Endodermal cell (in vitro differentiated cells): ENCODE measurements around the gene FAF2. TPM values are rescaled to one million over a fixed set of nuclear protein-coding genes. Genes with fewer than 3 reads are reported as not detected.
A peak's percentile ranks its signal among the peaks of the same experiment; 100 is the strongest.

Experiments used
- DNase-seq: peaks from one replicate; pipeline ENCODE4 v3.0.0-alpha.2; 2017
- H3K27ac ChIP-seq: 2 replicates; pipeline ENCODE4 v1.5.1; 2013; ENCODE audit warnings: mild to moderate bottlenecking, low read depth, low read length, moderate library complexity
- H3K27me3 ChIP-seq: 2 replicates; pipeline ENCODE4 v1.6.1; 2013; ENCODE audit warnings: mild to moderate bottlenecking, low read length, moderate library complexity; ENCODE audit not compliant: insufficient read depth, control insufficient read depth, poor library complexity, severe bottlenecking
- H3K36me3 ChIP-seq: 2 replicates; pipeline ENCODE4 v1.7.0; 2013; ENCODE audit warnings: mild to moderate bottlenecking, low read length, moderate library complexity; ENCODE audit not compliant: control insufficient read depth, insufficient read depth
- H3K4me1 ChIP-seq: one replicate; pipeline ENCODE4 v1.7.0; 2013; ENCODE audit warnings: low read length; ENCODE audit not compliant: control insufficient read depth, insufficient read depth
- H3K4me3 ChIP-seq: 2 replicates; pipeline ENCODE4 v1.5.1; 2013; ENCODE audit warnings: mild to moderate bottlenecking, low read length, moderate library complexity
- H3K9ac ChIP-seq: 2 replicates; pipeline ENCODE4 v1.6.1; 2013; ENCODE audit warnings: mild to moderate bottlenecking, low read length, moderate library complexity; ENCODE audit not compliant: poor library complexity, severe bottlenecking; ENCODE audit errors: extremely low read depth
- H3K9me3 ChIP-seq: 2 replicates; pipeline ENCODE4 v1.6.1; 2013; ENCODE audit warnings: mild to moderate bottlenecking, low read length, moderate library complexity; ENCODE audit not compliant: control insufficient read depth
- H3K27ac Mint-ChIP-seq: 2 replicates; pipeline ENCODE4 v1.8.0; 2020; ENCODE audit warnings: mixed read lengths
- H3K27me3 Mint-ChIP-seq: 2 replicates; pipeline ENCODE4 v1.8.0; 2021; ENCODE audit warnings: mild to moderate bottlenecking, mixed read lengths; ENCODE audit not compliant: insufficient read depth
- H3K36me3 Mint-ChIP-seq: 2 replicates; pipeline ENCODE4 v1.8.0; 2020; ENCODE audit warnings: low read depth, mixed read lengths
- H3K4me1 Mint-ChIP-seq: 2 replicates; pipeline ENCODE4 v1.8.0; 2020; ENCODE audit warnings: mixed read lengths
- H3K4me3 Mint-ChIP-seq: 2 replicates; pipeline ENCODE4 v1.8.0; 2020; ENCODE audit warnings: mild to moderate bottlenecking, moderate library complexity, mixed read lengths
- H3K9me3 Mint-ChIP-seq: 2 replicates; pipeline ENCODE4 v1.8.0; 2020; ENCODE audit warnings: mild to moderate bottlenecking, mixed read lengths
- WGBS, 2 experiments: methylation state at CpG; one replicate each; pipeline versions ENCODE4 v1.1.5 to v1.1.7; 2013; ENCODE audit warnings: missing lambda C conversion rate in 2 of 2, mixed read lengths in 1 of 2; ENCODE audit not compliant: insufficient coverage in 1 of 2, insufficient read length in 1 of 2; 5-methylcytosine and 5-hydroxymethylcytosine counted together
- total RNA-seq, 2 donors: library from RNA; stranded (reverse); fragmentation: NEBNext Ultra II Directional in 1 of 2; extraction: Animal tissue kit (Norgen Biotek cat#: 25700) in 1 of 2; gene quantifications; 2 replicates in 1 of 2; 3 replicates in 1 of 2; pipeline ENCODE4 v1.2.1, GENCODE V29; 2021
- TF ChIP-seq, protein P1 (sequence below): fragments of 200-600 bp; sonication (generic); conservative IDR thresholded peaks from 2 replicates; pipeline ENCODE4 v1.5.0; 2021; ENCODE audit warnings: antibody characterized with exemption, mild to moderate bottlenecking

Gene FAF2
- total RNA-seq, 2 donors from 2014 or later, result 42.9 to 53.0 TPM

DNA sequence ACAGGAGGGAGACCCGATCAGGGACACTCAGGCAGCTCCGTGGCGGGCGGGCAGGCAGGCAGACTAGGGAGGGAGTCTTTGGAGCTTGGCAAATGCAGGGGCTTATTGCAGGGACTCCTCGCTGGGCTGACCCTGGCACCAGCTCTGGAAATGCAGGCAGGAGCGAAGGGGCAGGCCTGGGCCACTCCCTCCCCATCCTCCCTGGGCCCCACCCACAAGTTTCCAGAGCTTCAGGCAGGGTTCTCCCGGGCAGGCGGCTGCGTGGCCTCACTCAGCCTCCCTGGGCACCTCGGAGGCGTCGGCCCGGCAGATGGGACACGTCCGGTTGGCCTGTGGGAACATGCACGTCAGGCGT is 80.6 kb downstream of the FAF2 start:
- Mint-ChIP-seq H3K27ac (no peak overlapping the region), H3K36me3 (peaks cover 48% of the 10 kb centered on the region), H3K4me3 (no peak overlapping the region), H3K9me3 (no peaks in the 10 kb centered on the region), H3K4me1 (no peaks in the 10 kb centered on the region), H3K27me3 (no peaks in the 10 kb centered on the region)
- peak; percentile 48 for DNase-seq
- no peak overlapping the region for H3K9ac ChIP-seq
- H3K4me1 ChIP-seq, result peaks cover 5% of the 10 kb centered on the region
- H3K4me3 ChIP-seq, result no peak overlapping the region
- H3K27me3 ChIP-seq, result no peaks in the 10 kb centered on the region
- TF ChIP-seq, protein P1, sequence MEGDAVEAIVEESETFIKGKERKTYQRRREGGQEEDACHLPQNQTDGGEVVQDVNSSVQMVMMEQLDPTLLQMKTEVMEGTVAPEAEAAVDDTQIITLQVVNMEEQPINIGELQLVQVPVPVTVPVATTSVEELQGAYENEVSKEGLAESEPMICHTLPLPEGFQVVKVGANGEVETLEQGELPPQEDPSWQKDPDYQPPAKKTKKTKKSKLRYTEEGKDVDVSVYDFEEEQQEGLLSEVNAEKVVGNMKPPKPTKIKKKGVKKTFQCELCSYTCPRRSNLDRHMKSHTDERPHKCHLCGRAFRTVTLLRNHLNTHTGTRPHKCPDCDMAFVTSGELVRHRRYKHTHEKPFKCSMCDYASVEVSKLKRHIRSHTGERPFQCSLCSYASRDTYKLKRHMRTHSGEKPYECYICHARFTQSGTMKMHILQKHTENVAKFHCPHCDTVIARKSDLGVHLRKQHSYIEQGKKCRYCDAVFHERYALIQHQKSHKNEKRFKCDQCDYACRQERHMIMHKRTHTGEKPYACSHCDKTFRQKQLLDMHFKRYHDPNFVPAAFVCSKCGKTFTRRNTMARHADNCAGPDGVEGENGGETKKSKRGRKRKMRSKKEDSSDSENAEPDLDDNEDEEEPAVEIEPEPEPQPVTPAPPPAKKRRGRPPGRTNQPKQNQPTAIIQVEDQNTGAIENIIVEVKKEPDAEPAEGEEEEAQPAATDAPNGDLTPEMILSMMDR, result no peak
- peaks cover 56% of the 10 kb centered on the region for H3K36me3 ChIP-seq
- no peaks in the 10 kb centered on the region for H3K9me3 ChIP-seq
- no peak overlapping the region for H3K27ac ChIP-seq
- WGBS, 2 experiments, result 92 to 100% methylated on average over 8 to 17 of the region's 17 CpGs

DNA sequence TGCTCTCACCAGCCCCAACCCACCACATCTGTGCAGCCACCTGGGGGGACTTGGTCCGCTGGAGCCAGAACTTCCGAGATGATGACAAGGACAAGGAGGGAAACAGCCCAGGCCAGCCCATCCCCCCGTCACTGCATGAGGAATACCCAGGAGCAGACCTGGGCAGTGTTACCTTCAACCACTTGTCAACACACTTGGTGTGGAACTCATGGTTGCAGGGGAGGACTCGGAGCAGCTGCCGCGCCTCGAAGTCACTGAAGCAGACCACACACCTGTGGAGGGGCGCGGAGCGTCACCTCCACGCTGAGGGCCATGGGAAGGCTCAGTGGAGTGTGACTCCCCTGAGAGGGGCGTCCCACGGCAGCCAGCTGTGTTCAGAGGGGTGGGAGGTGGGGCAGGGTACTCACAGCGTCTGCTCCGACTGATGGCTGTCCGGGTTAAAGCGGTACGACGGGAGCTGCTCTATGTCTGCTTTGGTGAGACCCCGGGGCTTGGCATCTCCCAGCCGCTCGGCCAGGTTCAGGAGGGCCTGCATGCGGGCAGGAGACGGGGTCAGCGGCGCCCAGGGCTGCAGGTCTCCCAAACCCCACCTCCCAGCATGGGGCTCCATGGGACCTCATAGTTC is 81.0 kb downstream of the FAF2 start:
- TF ChIP-seq, protein P1, result no peak
- Mint-ChIP-seq H3K4me3 (no peak overlapping the region), H3K27me3 (no peaks in the 10 kb centered on the region), H3K9me3 (no peaks in the 10 kb centered on the region), H3K36me3 (peaks cover 49% of the 10 kb centered on the region), H3K27ac (no peak overlapping the region), H3K4me1 (peaks cover under 1% of the 10 kb centered on the region)
- DNase-seq, result no peak
- H3K36me3 ChIP-seq, result peaks cover 59% of the 10 kb centered on the region
- H3K4me3 ChIP-seq, result no peak overlapping the region
- H3K4me1 ChIP-seq, result peaks cover 5% of the 10 kb centered on the region
- H3K9me3 ChIP-seq, result no peaks in the 10 kb centered on the region
- no peak overlapping the region for H3K27ac ChIP-seq
- 95 to 99% methylated on average over 14 to 26 of the region's 26 CpGs for WGBS, 2 experiments
- no peak overlapping the region for H3K9ac ChIP-seq
- H3K27me3 ChIP-seq, result no peaks in the 10 kb centered on the region

DNA sequence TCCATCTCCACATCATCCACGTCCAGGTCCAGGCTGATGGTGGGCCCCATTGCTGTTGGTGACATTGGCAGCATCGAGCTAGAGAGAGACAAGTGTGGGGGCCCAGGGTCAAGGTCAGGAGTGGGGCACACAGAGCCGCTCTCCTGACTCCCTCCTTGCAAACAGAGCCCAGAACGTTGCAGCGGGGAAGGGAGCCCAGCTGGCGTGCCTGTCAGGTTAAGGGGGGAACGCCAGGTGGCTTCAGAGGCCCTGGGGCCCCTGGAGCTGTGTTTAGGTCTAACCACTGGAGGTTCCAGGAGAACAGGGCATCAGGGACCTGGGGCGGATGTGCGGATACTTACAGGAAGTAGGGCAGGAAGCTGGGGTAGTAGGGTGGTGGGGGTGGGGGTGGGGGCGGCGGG is 81.6 kb downstream of the FAF2 start:
- Mint-ChIP-seq H3K27me3 (no peaks in the 10 kb centered on the region), H3K4me3 (no peak overlapping the region), H3K4me1 (peaks cover 6% of the 10 kb centered on the region), H3K9me3 (no peaks in the 10 kb centered on the region), H3K36me3 (peaks cover 55% of the 10 kb centered on the region), H3K27ac (no peak overlapping the region)
- H3K27me3 ChIP-seq, result no peaks in the 10 kb centered on the region
- 93 to 94% methylated on average over 3 to 8 of the region's 11 CpGs for WGBS, 2 experiments
- TF ChIP-seq, protein P1, result no peak
- H3K36me3 ChIP-seq, result peaks cover 64% of the 10 kb centered on the region
- H3K4me1 ChIP-seq, result peaks cover 5% of the 10 kb centered on the region
- no peak overlapping the region for H3K9ac ChIP-seq
- no peaks in the 10 kb centered on the region for H3K9me3 ChIP-seq
- no peak overlapping the region for H3K27ac ChIP-seq
- no peak overlapping the region for H3K4me3 ChIP-seq
- DNase-seq, result peak; percentile 44
